Measurements from ENCODE around the gene RPH3AL. TPM values are rescaled to one million over a fixed set of nuclear protein-coding genes. Genes with fewer than 3 reads are reported as not detected.
"Not testable (repeated sequence)": the region's sequence is repeated elsewhere in the genome, so short reads cannot be mapped to it uniquely, and the experiment has no call there.

RPH3AL gene
- total RNA-seq, 1 donor from 2014 or later = 24.3 TPM

GRCh38 chr17:283911-284675, 68.5 kb downstream of the RPH3AL start:
- DNase-seq (ENCODE audit: low read depth) = no peak

GRCh38 chr17:282912-283882, 69.4 kb downstream of the RPH3AL start:
- DNase-seq (ENCODE audit: low read depth) = no peak

DNA sequence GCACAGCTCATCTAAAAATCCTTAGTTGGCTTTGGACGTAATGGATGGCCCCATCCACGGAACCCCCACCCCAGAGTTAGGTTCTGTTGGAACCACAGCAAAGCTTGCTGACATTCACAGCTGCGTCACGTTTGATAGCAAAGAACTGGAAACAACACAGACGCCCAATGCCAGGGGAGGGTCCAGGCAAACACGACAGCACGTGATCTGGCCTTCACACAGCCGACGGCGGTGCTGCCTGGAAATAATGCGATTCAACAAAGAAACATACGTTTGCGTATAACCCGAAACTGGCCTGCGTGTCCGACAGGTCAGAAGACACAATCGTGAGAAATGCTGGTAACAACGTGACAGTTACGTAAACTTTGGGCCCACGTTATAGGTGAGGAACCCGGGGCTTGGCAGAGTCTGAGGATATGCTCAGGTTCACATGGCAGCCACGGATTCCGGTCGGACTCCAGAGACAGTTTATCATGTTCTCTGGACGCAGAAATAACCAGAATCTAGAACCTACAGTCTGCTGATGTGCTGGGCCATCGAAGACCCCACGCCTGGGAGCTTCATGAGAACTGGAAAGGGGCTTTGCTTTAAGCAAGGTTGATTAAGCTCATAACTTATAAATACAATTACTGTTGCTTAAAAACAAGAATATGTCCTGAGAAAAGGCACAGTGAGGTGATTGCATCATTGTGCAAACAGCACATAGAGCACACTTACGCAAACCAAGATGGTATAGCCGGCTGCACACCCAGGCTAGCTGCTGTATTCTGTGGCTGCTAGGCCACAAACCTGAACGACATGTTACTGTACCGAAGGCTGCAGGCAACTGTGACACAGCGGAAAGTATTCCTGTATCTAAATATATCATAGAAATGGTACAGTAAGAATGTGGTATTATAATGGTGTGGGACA, 70.4 kb downstream of the RPH3AL start:
- no peak for DNase-seq (ENCODE audit: low read depth)

- no peak for DNase-seq (ENCODE audit: low read depth)
These were observed 71.1 kb downstream of the RPH3AL start for GRCh38 chr17:281365-281999.

DNA sequence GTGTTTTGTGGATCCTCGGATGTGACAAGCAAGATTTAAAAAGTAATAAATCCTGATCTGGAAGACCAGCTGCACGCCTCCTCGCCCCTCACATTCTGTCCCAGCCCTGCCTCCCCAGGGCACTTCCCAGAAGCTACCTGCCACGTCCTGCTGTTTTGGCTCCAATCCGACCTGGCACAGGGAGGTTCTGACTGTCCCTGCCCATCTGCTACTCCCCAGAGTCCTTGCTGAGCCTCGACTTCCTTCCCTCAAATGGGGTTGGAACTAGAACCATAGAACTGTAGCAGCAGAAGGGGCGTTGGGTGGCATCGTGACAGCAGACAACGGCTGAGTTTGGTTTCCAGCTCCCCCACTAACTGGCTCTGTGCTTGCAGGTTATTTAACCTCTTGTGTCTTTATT, 71.7 kb downstream of the RPH3AL start:
- DNase-seq (ENCODE audit: low read depth) = no peak

DNA sequence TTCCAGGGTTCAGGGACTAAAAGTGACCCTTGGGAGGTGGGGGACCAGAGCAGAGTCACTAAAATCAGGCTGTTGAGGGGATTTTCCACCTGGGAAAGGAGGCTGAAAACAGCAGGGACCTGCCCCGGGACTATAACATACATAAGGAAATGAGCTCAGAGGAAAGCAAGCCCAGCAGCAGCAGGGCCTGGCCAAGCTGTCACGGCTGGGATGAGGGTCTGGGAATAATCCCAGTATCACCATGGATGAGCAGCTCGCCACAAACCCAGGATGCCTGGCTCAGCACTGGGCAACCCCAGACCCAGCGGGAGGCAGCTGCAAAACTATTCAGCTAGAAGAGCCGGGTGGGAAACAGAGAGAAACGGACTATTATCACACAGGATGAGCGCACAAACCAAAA, 72.4 kb downstream of the RPH3AL start:
- DNase-seq (ENCODE audit: low read depth) = no peak

DNA sequence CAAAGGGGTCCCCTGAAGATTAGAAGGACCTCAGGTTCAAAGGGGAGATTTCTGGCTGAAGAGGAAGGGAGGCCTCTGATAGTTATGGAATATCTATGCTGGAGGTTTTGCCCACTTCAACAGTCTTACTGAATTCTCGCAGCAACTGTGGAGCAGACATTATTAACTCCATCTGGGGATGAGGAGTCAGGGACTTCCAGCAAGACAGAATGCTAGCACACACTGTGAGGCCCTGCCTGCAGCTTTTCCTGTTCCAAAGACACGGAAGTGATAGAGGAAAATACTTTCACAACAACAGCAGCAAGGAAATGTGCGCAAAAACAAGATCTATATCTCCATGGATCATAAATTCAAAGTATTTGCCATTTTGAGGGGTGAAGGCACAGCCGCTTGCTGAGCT, 72.8 kb downstream of the RPH3AL start:
- no peak for DNase-seq (ENCODE audit: low read depth)

- DNase-seq (ENCODE audit: low read depth) = no peak
These were observed 73.3 kb downstream of the RPH3AL start for GRCh38 chr17:279331-279730.

DNA sequence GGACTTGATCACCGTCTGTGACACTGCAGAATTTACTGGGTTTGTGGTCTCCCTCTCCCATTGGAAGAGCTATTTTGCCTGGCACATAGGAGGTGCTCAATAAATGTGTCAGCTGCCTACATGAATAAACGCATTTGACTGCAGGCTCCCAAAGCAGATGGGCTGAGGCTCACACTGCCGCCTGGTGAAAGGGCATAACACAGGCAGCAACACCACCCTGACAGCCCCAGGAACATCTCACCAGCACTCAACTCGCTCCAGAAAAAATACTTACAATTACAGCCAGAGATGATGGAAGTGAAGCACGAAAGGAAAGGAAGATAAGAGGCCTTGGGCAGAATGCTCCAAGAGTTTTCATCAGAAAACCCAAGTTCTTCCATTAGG, 73.9 kb downstream of the RPH3AL start:
- no peak for DNase-seq (ENCODE audit: low read depth)

- DNase-seq (ENCODE audit: low read depth) = no peak
These were observed 74.4 kb downstream of the RPH3AL start for GRCh38 chr17:278055-278675.

DNA sequence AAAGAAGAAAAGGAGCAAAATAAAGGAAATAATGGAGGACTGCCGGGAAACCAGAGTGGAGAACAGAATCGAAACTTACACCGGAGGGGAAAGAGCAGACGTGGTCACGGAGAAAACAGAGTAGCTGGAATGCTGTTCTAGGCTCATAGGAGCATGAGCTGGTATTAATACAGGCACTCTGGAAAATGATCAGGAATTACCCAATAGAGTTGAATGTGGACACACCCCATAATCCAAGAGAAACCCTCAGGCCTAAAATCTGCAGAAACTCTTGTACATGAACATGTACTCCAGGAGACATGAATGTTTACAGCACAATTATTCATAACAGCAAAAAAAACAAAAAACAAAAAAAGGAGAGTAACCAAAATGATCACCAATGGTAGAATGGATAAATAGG, 77.7 kb downstream of the RPH3AL start:
- no peak for DNase-seq (ENCODE audit: low read depth)

DNA sequence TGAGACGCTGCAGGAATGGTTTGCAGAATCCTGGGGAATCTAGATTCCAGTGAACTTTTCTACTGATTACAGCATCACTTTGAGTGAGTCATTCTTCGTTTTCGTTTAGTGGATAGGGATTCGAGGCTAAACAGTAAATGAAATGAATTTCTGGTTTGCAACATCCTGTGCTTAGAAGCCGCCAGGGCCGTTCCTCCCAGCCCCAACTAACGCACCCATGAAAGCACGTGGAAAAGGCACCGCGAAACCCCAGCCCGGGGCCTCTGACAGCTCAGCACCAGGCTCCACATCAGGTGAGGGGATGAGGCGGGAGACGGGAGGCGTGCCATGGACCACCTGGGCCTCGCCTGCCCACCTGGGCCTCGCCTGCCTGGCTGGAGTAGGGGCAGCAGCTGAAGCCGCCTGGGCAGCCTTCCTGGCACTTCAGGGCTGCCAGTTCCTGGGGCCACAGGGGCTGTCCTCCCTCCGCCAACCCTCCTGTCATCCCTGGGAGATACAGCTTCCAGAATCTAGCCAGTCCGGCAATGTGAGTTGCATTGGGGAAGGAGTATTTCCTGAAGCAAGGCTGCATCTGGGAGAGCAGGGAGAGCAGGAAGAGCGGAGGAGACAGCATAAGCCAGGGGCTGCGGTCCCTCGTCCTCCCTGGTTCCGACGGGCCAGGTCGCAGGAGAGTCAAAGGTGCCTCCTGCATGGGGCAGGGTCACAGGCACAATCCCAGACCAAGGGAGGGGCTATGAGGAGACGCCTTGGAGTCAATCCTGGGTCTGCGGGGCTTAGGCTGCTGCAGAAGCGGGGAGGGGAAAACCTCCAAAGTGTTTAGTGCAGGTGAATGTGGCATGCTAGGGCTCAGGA, 78.4 kb downstream of the RPH3AL start:
- DNase-seq (ENCODE audit: low read depth) = no peak

- not testable (repeated sequence) for DNase-seq (ENCODE audit: low read depth)
These were observed 79.8 kb downstream of the RPH3AL start for GRCh38 chr17:272856-273255.

GRCh38 chr17:271928-272623, 80.5 kb downstream of the RPH3AL start:
- DNase-seq (ENCODE audit: low read depth) = not testable (repeated sequence)

DNA sequence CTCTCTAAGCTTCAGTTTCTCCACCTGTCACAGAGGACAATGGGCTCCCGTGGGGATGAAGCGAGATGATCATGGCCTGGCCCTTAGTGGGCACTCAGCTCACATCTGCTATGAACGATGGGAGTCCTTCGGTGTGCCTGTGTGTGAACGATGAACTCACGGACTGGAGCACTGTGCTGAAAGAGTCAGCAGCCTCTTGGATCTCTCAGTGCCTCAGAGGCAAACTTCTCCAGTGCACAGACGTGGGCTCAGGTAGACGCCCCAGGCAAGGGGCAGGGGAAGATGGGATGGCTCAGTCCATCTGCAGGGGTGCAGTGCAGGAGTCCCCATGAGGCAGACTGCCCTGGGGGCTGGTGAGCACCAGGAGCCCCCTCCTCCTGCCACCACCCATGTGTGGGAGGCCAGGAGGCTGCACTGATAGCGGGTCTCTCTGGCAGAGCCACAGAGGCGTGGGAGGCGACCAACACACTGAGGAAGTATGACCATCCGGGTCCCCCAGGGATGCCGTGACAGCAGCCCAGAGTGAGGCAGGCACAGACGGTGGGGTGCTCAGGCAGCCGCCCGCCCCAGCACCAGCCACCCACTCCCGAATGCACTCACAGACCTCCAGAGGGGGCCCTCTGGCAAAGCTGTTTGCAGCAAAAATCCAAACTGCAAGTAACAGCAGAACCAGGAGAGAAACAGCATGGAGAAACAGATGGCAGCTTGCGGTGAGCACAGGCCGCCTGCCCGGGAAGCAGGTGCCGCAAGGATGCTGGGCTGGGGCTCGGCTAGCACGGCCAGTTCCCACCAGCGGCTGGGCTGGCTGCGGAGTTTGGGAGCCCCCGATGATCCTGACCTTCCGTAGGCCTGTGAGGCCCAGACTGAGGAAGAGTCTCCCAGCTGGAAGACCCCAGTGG, 82.7 kb downstream of the RPH3AL start:
- no peak for DNase-seq (ENCODE audit: low read depth)

GRCh38 chr17:266701-267667, 85.6 kb downstream of the RPH3AL start:
- DNase-seq (ENCODE audit: low read depth) = no peak
